PFSK-1 (cell line): ENCODE data around the gene TXNDC15.
A peak's percentile ranks its signal among the peaks of the same experiment; 100 is the strongest.

Source experiments
- FOXP2 ChIP-seq: optimal IDR thresholded peaks from 2 replicates; pipeline ENCODE3; 2011; ENCODE audit warnings: borderline replicate concordance, control low read depth, inconsistent platforms; ENCODE audit not compliant: insufficient read depth; ENCODE audit errors: extremely low read length, extremely low read depth
- POLR2AphosphoS5 ChIP-seq: IDR thresholded peaks from 2 replicates; pipeline ENCODE4 v1.6.1; 2012; ENCODE audit warnings: low read depth, mild to moderate bottlenecking, control low read depth, low read length, moderate library complexity
- SIN3A ChIP-seq: IDR thresholded peaks from 2 replicates; pipeline ENCODE4 v1.6.1; 2012; ENCODE audit warnings: mild to moderate bottlenecking, low read length, moderate library complexity, borderline replicate concordance; ENCODE audit not compliant: insufficient read depth
- TAF1 ChIP-seq: IDR thresholded peaks from 2 replicates; pipeline ENCODE4 v1.6.1; 2012; ENCODE audit warnings: low read length, control low read depth, borderline replicate concordance; ENCODE audit not compliant: insufficient read depth
- TF ChIP-seq, protein P1 (sequence below), 2 experiments: IDR thresholded peaks; 2 replicates each; pipeline versions ENCODE4 v1.6.1 to v1.8.0; 2011 to 2012; ENCODE audit warnings: low read depth in 2 of 2, low read length in 2 of 2, control low read depth in 1 of 2, inconsistent platforms in 1 of 2, mild to moderate bottlenecking in 1 of 2, moderate library complexity in 1 of 2; ENCODE audit not compliant: insufficient read depth in 1 of 2

TXNDC15 gene

DNA sequence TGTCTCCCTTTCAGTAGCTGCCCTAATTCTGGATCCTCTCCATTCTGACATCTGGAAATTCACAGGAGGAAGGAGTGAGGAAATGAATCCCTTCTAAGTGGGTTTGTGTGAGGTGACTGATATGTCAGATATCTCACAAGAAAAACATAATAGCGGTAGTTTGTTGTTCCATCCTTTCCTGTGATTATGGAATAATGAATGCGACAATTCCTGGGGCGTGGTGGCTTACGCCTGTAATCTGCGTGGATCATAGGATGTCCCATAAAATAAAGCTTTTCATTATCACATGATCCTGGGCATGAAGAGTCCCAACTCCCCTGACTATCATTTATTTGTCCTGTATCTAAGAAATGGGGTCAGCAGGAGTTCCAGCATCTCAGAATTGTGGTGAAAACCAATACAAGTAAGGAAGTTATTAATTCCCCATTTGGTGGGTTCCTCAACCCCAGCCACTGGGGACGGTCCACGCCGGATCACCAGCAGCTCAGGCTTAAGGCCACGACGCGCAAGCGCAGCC lies 28.8 kb upstream of the TXNDC15 start:
- TF ChIP-seq POLR2AphosphoS5, result no peak
- no peak for TF ChIP-seq SIN3A

DNA sequence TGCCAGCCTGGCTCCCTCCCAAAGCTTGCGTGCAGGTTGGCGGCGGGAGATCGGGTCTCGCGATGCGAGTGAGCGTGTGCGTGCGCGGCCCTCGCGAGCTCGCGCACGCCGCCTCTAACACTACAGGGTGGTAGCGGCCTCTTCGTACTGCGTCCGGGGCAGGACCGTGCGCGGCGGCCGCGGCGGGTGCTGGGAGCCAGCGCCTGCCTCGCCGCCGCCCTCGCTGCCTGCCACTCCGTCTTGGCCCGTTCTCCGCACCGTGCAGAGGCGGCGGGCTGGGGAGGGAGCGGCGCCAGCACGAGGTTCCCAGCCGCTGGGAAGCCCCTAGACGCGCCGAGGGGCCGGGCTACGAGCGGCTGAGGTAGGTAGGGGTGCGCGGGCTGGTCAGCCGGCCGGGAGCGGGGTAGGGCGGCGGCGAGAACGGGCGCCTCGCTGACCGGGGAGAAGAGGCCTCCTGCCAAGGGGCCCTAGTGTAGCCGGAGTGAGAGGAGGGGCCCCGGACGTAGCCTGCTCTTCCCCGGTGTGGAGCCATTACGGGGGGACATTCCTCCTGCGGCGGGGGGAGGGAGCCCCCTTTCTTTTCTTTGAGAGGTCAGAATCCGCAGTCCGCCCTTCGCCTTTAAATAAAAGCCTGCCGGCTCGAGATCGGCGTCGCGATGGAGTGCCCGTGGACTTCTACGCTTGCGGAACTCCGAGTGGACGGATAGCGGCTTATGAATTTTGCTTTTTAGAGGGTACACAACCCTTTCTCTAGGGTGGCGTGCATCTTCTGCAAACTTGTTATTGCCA lies 28.1 kb upstream of the TXNDC15 start, which contains the start of gene C5orf24:
TSS of gene C5orf24 (plus strand) at position 117 of the 789 bp plus-strand sequence. CDS start 8,933 bp downstream, outside the sequence.
- TF ChIP-seq, protein P1, sequence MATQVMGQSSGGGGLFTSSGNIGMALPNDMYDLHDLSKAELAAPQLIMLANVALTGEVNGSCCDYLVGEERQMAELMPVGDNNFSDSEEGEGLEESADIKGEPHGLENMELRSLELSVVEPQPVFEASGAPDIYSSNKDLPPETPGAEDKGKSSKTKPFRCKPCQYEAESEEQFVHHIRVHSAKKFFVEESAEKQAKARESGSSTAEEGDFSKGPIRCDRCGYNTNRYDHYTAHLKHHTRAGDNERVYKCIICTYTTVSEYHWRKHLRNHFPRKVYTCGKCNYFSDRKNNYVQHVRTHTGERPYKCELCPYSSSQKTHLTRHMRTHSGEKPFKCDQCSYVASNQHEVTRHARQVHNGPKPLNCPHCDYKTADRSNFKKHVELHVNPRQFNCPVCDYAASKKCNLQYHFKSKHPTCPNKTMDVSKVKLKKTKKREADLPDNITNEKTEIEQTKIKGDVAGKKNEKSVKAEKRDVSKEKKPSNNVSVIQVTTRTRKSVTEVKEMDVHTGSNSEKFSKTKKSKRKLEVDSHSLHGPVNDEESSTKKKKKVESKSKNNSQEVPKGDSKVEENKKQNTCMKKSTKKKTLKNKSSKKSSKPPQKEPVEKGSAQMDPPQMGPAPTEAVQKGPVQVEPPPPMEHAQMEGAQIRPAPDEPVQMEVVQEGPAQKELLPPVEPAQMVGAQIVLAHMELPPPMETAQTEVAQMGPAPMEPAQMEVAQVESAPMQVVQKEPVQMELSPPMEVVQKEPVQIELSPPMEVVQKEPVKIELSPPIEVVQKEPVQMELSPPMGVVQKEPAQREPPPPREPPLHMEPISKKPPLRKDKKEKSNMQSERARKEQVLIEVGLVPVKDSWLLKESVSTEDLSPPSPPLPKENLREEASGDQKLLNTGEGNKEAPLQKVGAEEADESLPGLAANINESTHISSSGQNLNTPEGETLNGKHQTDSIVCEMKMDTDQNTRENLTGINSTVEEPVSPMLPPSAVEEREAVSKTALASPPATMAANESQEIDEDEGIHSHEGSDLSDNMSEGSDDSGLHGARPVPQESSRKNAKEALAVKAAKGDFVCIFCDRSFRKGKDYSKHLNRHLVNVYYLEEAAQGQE (IDR thresholded peaks at IDR 0.05; ENCODE audit: insufficient read depth in 1 of 2, low read depth in 2 of 2, low read length in 2 of 2), result peak in 1 of 2 experiments; percentile 44; a peak in 1 of 4 replicates
- TF ChIP-seq POLR2AphosphoS5, result peak; percentile 92
- peak; percentile 81; the same call in 1 of the 2 replicates for TF ChIP-seq TAF1
- TF ChIP-seq FOXP2, result peak; percentile 85
- TF ChIP-seq SIN3A, result no peak

- TF ChIP-seq POLR2AphosphoS5, result no peak
- no peak for TF ChIP-seq TAF1
- TF ChIP-seq, protein P1 (IDR thresholded peaks at IDR 0.05; ENCODE audit: insufficient read depth in 1 of 2, low read depth in 2 of 2, low read length in 2 of 2), result no peak
- no peak for TF ChIP-seq FOXP2
- TF ChIP-seq SIN3A, result no peak
Observed at GRCh38 chr5:134846641-134846960, 27.6 kb upstream of the TXNDC15 start.

GRCh38 chr5:134851307-134851923 lies 22.8 kb upstream of the TXNDC15 start:
- TF ChIP-seq TAF1, result no peak
- no peak for TF ChIP-seq FOXP2
- TF ChIP-seq, protein P1 (IDR thresholded peaks at IDR 0.05; ENCODE audit: insufficient read depth in 1 of 2, low read depth in 2 of 2, low read length in 2 of 2), result no peak
- no peak for TF ChIP-seq SIN3A
- TF ChIP-seq POLR2AphosphoS5, result no peak

GRCh38 chr5:134857401-134857800 lies 16.8 kb upstream of the TXNDC15 start:
- TF ChIP-seq SIN3A (no peak), TAF1 (no peak), POLR2AphosphoS5 (no peak), FOXP2 (no peak)
- TF ChIP-seq, protein P1 (IDR thresholded peaks at IDR 0.05; ENCODE audit: insufficient read depth in 1 of 2, low read depth in 2 of 2, low read length in 2 of 2), result no peak
